ENCODE results near the gene TANGO6. TPM values are rescaled to one million over a fixed set of nuclear protein-coding genes. Genes with fewer than 3 reads are reported as not detected.

The TANGO6 gene
- total and polyA plus RNA-seq, 8 donors, result 2.6 to 9.3 (median 6.3) TPM

DNA sequence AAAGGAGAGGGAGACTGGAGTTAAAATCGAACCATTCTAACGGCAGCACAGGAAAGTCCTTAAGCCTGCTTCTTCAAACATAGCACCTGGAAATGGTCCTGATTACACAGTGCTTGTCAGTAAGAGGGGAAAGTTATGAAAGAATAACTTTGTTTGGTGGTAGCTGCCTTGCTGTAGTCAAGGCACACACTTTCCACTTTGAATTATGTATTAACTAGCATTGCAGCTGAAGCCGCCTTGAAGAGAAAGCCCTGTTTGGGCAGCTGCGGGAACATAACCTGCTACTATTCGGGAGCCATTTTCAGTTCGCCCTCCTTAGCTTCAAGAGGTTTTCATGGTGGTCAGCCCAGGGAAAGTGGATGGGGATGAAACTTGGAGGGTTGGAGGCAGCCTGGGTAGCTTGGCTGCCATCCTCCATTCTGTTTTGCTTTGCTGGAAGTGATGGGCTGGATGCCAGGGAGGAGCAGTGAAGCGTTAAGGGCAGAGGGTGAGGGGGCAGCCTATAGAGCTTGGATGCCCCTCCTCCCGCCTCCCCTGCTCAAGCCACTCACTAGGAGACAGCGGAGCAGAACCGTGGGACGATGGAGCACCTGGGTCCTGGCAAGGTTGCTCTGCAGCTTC, 256.9 kb downstream of the TANGO6 start:
- intact Hi-C loops (cut with DNase I), result no loop called here
- TF ChIP-seq, protein P1, sequence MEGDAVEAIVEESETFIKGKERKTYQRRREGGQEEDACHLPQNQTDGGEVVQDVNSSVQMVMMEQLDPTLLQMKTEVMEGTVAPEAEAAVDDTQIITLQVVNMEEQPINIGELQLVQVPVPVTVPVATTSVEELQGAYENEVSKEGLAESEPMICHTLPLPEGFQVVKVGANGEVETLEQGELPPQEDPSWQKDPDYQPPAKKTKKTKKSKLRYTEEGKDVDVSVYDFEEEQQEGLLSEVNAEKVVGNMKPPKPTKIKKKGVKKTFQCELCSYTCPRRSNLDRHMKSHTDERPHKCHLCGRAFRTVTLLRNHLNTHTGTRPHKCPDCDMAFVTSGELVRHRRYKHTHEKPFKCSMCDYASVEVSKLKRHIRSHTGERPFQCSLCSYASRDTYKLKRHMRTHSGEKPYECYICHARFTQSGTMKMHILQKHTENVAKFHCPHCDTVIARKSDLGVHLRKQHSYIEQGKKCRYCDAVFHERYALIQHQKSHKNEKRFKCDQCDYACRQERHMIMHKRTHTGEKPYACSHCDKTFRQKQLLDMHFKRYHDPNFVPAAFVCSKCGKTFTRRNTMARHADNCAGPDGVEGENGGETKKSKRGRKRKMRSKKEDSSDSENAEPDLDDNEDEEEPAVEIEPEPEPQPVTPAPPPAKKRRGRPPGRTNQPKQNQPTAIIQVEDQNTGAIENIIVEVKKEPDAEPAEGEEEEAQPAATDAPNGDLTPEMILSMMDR (IDR thresholded peaks at IDR 0.05), result no peak
- DNase-seq (peak in 1 of 6 donors; percentile 31), ATAC-seq (peak; percentile 55 to 79 (median 69)), FAIRE-seq (no peak)
- 11 to 13% methylated on average over 11 of the region's 11 CpGs for WGBS, 2 donors
- Histone ChIP-seq H3K27me3 (no peaks in the 10 kb centered on the region), H3K9me3 (no peaks in the 10 kb centered on the region), H3K4me3 (peak overlapping the region in 2 of 4 donors; percentile 9 to 11), H3K36me3 (no peaks in the 10 kb centered on the region), H3K4me1 (no peaks in the 10 kb centered on the region), H3K27ac (peak overlapping the region in 3 of 4 donors; percentile 25 to 73 (median 37))

DNA sequence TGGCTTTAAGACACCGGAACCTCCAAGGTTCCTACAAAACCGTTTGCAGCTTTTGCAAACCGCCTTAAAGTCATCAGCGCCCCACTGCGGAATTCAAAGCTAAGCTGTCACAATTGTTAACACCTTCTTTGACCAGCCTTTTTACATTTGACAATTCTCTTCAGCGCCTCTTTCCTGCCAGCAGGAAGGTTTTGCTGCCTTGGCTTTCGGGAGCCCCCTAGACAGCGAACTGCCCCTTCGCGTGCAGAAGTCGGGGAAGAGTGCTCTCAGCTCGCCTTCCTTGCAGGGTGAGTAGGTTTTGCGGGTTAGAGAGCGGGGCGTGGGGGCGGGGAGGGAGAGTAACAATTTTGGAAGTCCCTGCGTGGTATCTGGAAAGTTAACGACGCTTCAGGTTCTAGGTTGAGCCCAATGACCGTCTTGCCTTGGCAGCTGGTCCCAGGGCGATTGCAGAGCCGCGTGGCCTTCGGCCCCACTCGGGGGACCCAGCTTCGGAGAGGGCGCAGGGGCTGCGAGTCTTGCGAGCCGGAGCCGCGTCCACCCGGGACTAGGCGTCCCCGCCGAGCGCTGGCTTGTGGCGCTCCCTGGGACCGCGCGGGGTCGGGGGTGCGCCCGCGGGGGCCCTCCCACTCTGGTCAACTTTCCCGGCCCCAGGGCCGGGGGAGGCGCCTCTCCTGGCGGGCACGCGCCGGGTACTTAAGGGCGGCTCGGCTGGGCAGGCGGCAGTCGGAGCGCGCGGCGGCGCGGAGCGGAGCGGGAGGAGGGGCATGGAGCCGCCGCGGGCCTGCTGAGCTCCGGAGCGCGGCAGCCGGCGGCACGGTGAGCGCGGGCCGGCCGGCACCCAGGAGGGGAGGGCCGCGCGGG, 262.4 kb downstream of the TANGO6 start, which contains the start of gene HAS3:
Gene HAS3 (plus strand): TSS at position 153 of the 861 bp plus-strand sequence. CDS start 3,743 bp downstream, outside the sequence.
- intact Hi-C loops (cut with DNase I), result no loop called here
- peak; percentile 81 to 89 (median 86) for ATAC-seq
- no peaks in the 10 kb centered on the region for H3K9me3 ChIP-seq
- peak within 1 kb of the TSS; percentile 45 to 67 (median 54) for H3K4me3 ChIP-seq
- H3K4me1 ChIP-seq, result peaks cover 0 to 10% (median 9%) of the 10 kb centered on the region in 3 donors
- no peaks in the 10 kb centered on the region for H3K36me3 ChIP-seq
- H3K27me3 ChIP-seq, result no peaks in the 10 kb centered on the region
- peak within 1 kb of the TSS in 1 of 4 donors; percentile 30 for H3K27ac ChIP-seq
- FAIRE-seq, result no peak
- WGBS, 2 donors, result 0 to 1% methylated on average over 65 to 80 of the region's 80 CpGs
- DNase-seq, result peak; percentile 58 to 90 (median 70)
- TF ChIP-seq, protein P1 (IDR thresholded peaks at IDR 0.05), result no peak

DNA sequence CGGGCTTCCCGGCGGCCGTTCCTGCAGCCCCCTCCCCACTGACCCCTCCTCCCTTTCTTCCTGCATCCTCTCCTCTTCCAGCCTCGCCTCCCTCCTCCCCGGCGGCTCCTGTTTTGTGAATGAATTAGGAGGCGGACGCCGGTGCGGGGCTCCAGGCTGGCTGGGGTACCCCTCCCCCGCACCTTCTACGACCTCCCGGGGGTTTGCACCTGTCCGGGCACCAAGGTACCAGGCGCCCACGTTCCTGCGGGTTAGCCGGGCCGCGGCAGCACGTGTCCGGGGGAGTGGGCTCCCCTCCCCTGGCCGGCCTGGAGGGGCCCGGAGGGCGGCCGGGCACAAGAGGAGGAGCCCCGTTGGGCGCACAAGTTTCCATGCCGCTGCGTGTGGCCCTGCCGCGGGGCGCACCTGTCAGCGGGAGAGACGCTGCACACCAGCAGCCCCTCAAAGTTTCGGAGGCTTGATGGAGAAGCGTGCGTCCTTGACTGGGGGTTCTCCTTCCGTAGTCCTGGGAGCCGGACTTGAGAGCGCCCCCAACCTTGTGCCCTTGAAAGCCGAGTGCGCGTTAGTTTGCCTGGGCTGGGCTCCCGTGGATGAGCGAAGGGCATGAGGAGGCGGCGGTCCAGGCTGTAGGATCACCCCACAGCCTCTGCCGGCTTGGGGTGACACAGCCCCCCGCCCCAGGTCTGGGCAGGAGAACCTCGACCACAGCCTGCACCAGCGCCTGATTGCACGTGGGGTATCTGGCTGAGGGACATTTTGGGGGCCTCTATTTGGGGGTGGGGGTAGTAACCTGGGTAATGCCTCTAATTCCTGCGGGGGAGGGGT, 263.4 kb downstream of the TANGO6 start:
- WGBS, 2 donors, result 1% methylated on average over 45 to 55 of the region's 55 CpGs
- H3K4me1 ChIP-seq, result peaks cover 0 to 10% (median 9%) of the 10 kb centered on the region in 3 donors
- no peaks in the 10 kb centered on the region for H3K36me3 ChIP-seq
- H3K9me3 ChIP-seq, result no peaks in the 10 kb centered on the region
- no peak for FAIRE-seq
- peak overlapping the region; percentile 45 to 67 (median 54) for H3K4me3 ChIP-seq
- TF ChIP-seq, protein P1 (IDR thresholded peaks at IDR 0.05), result no peak
- no peak overlapping the region for H3K27ac ChIP-seq
- intact Hi-C loops (cut with DNase I), result no loop called here
- DNase-seq, result peak in 2 of 6 donors; percentile 61 to 77
- H3K27me3 ChIP-seq, result no peaks in the 10 kb centered on the region
- peak; percentile 10 to 26 (median 18) for ATAC-seq

DNA sequence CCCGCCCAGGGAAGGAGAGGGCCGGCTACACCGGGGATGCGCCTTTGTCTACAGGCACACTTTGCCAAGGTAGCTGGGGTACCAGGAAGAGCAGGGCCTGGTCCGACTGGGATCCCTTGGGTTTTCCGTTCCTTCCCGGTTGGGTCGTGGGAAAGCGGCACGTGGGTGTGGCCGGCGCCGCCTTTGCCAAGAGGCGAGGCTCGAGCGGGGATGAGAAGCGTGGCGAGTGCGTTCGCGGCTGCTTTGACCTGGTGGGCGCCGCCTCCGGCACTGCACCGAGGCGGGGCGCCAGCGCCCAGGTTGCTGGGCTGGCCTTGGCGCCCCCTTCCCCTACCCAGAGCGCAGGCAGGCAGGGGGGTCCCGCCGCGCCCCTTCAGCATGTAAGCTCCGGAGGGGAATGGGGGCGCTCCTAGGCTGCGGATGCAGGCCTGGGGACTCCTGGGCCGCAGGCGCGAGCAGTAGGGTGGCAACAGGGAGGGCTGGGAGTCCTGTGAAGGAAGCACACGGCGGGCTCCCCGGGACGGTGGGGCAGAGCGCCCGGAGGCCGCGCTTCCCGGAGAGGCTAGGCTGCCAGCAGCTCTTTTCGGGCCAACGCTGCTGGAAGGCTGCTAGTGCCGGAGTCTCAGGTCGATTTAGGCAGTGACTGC, 264.1 kb downstream of the TANGO6 start:
- Histone ChIP-seq H3K27me3 (no peaks in the 10 kb centered on the region), H3K27ac (no peak overlapping the region), H3K9me3 (no peaks in the 10 kb centered on the region), H3K4me3 (peak overlapping the region; percentile 10 to 67 (median 32)), H3K36me3 (no peaks in the 10 kb centered on the region), H3K4me1 (peaks cover 0 to 10% (median 9%) of the 10 kb centered on the region in 3 donors)
- DNase-seq, result peak in 5 of 6 donors; percentile 38 to 82 (median 61)
- peak; percentile 16 to 37 (median 32) for ATAC-seq
- intact Hi-C loops (cut with DNase I), result no loop called here
- TF ChIP-seq, protein P1 (IDR thresholded peaks at IDR 0.05), result no peak
- WGBS, 2 donors, result 2 to 7% methylated on average over 45 to 52 of the region's 52 CpGs
- FAIRE-seq, result no peak

Data from pancreas (tissue), 10 donors.